K562 (cell line): ENCODE results near the gene LIN7A. TPM values are rescaled to one million over a fixed set of nuclear protein-coding genes. Genes with fewer than 3 reads are reported as not detected.

Source experiments
- ATAC-seq: fragments of 200-7000 bp; cut with Tn5 transposase; 3 replicates; pipeline ENCODE4 v1.9.1; 2020; ENCODE audit warnings: moderate library complexity
- BruUV-seq: library from RNA; stranded (reverse); fragments of 400-500 nt; replicated peaks from 2 replicates; lab custom pipeline; 2021; lab: Mats Ljungman, UMichigan
- CTCF ChIA-PET: fragments of 300-600 bp; formaldehyde crosslinking; extraction: SDS; loops from one replicate; lab custom pipeline; 2021; ENCODE audit warnings: low intra/inter-chr PET ratio; lab: Yijun Ruan, JAX
- POLR2A ChIA-PET: fragments of 300-600, 350-650 bp; sonication (Branson Sonifier 250); formaldehyde crosslinking; extraction: SDS; loops from one replicate; lab custom pipeline; 2021; ENCODE audit warnings: antibody characterized with exemption, inconsistent platforms; lab: Yijun Ruan, JAX
- DNase-seq, 4 experiments: peaks; one replicate each; pipeline versions ENCODE4 v3.0.0 to v3.0.0-alpha.2; 2011 to 2018; ENCODE audit warnings: low spot score in 3 of 4, mixed read lengths in 3 of 4; ENCODE audit errors: extremely low read depth in 1 of 4
- FAIRE-seq: peaks from 2 replicates; lab custom pipeline; 2011; peaks lifted over from hg19 to GRCh38; lab: Jason Lieb, UNC
- H2AFZ ChIP-seq: 2 replicates; pipeline ENCODE4 v1.6.0; 2011; ENCODE audit warnings: low read depth, low read length, control low read depth, inconsistent platforms
- H3K27ac ChIP-seq: fragments of 200-600 bp; 3 replicates; pipeline ENCODE4 v1.8.0; 2011; ENCODE audit warnings: low read depth, mild to moderate bottlenecking, control low read depth, inconsistent platforms, low read length, moderate library complexity, mixed read lengths; ENCODE audit errors: extremely low read depth
- H3K27me3 ChIP-seq, 2 experiments: fragments of 300-600 bp in 1 of 2; 2 replicates in 1 of 2; 3 replicates in 1 of 2; pipeline versions ENCODE4 v1.6.0 to v1.8.0; 2011; ENCODE audit warnings: inconsistent platforms in 2 of 2, low read length in 2 of 2, mild to moderate bottlenecking in 1 of 2, mixed read lengths in 1 of 2, moderate library complexity in 1 of 2; ENCODE audit not compliant: control insufficient read depth in 2 of 2, insufficient read depth in 2 of 2
- H3K36me3 ChIP-seq: fragments of 300-600 bp; 3 replicates; pipeline ENCODE4 v1.8.0; 2011; ENCODE audit warnings: mild to moderate bottlenecking, low read length, inconsistent platforms; ENCODE audit not compliant: control insufficient read depth, insufficient read depth
- H3K4me1 ChIP-seq, 2 experiments: fragments of 200-600 bp in 1 of 2; replicated peaks in 1 of 2; 2 replicates in 1 of 2; 3 replicates in 1 of 2; pipeline versions ENCODE4 v1.5.1 to v1.8.0; 2011; ENCODE audit warnings: inconsistent platforms in 2 of 2, low read length in 2 of 2, mild to moderate bottlenecking in 1 of 2, mixed read lengths in 1 of 2, moderate library complexity in 1 of 2; ENCODE audit not compliant: control insufficient read depth in 2 of 2, insufficient read depth in 2 of 2
- H3K4me2 ChIP-seq: 2 replicates; pipeline ENCODE4 v1.6.1; 2011; ENCODE audit warnings: low read length, control low read depth, inconsistent platforms, mixed read lengths; ENCODE audit not compliant: insufficient read depth
- H3K4me3 ChIP-seq: fragments of 200-600 bp; sonication (generic), shearing (Covaris generic); 2 replicates; pipeline ENCODE4 v1.5.1; 2016; ENCODE audit warnings: control low read depth, inconsistent platforms
- H3K79me2 ChIP-seq: fragments of 200-600 bp; 3 replicates; pipeline ENCODE4 v1.8.0; 2011; ENCODE audit warnings: low read length, inconsistent platforms; ENCODE audit not compliant: control insufficient read depth, insufficient read depth
- H3K9ac ChIP-seq, 2 experiments: 2 replicates each; pipeline versions ENCODE4 v1.6.0 to v1.6.1; 2011; ENCODE audit warnings: low read depth in 2 of 2, low read length in 2 of 2, control low read depth in 1 of 2, inconsistent platforms in 1 of 2, mild to moderate bottlenecking in 1 of 2, mixed read lengths in 1 of 2; ENCODE audit not compliant: insufficient read depth in 1 of 2
- H3K9me1 ChIP-seq: one replicate; pipeline ENCODE4 v1.6.0; 2011; ENCODE audit warnings: inconsistent platforms, mild to moderate bottlenecking, low read length, moderate library complexity; ENCODE audit not compliant: control insufficient read depth, insufficient read depth
- H3K9me3 ChIP-seq: replicated peaks from 2 replicates; pipeline ENCODE4 v1.5.1; 2011; ENCODE audit warnings: low read depth, low read length, inconsistent platforms; ENCODE audit not compliant: control insufficient read depth, insufficient read depth
- H4K20me1 ChIP-seq: replicated peaks from 2 replicates; pipeline ENCODE4 v1.6.1; 2011; ENCODE audit warnings: low read length, inconsistent platforms, mixed read lengths; ENCODE audit not compliant: control insufficient read depth, insufficient read depth
- CXXC5 ChIP-seq: fragments of 250-450 bp; sonication (Bioruptor Pico); IDR thresholded peaks from 2 replicates; pipeline ENCODE4 v1.8.0; 2022; ENCODE audit warnings: inconsistent platforms, mild to moderate bottlenecking, moderate library complexity
- DMBX1 ChIP-seq: fragments of 250-450 bp; sonication (Bioruptor Pico); IDR thresholded peaks from 2 replicates; pipeline ENCODE4 v1.8.0; 2022; ENCODE audit warnings: inconsistent platforms, mild to moderate bottlenecking, moderate library complexity, borderline replicate concordance
- JUN ChIP-seq, 2 experiments: sonication (generic) in 1 of 2; formaldehyde crosslinking in 1 of 2; IDR thresholded peaks; 2 replicates each; pipeline versions ENCODE4 v1.6.1 to v1.8.0; 2012 to 2022; ENCODE audit warnings: borderline replicate concordance in 2 of 2, mild to moderate bottlenecking in 2 of 2, improper control_type of control experiment in 1 of 2, low read depth in 1 of 2, low read length in 1 of 2, missing genetic modification reagents in 1 of 2
- KLF13 ChIP-seq: fragments of 450-650 bp; IDR thresholded peaks from 2 replicates; pipeline ENCODE4 v1.6.1; 2016; ENCODE audit warnings: missing genetic modification characterization, low read depth, mild to moderate bottlenecking, missing compliant biosample characterization, moderate library complexity, borderline replicate concordance
- MTA1 ChIP-seq: fragments of 450-650 bp; IDR thresholded peaks from 2 replicates; pipeline ENCODE4 v1.6.1; 2017; ENCODE audit warnings: borderline replicate concordance
- NBN ChIP-seq: fragments of 450-650 bp; IDR thresholded peaks from 2 replicates; pipeline ENCODE4 v1.6.1; 2016; ENCODE audit warnings: low read depth, mild to moderate bottlenecking
- NFRKB ChIP-seq: fragments of 450-650 bp; IDR thresholded peaks from 2 replicates; pipeline ENCODE4 v1.6.1; 2016; ENCODE audit warnings: low read depth
- NRF1 ChIP-seq, 2 experiments: fragments of 450-650 bp; IDR thresholded peaks in 1 of 2; conservative IDR thresholded peaks in 1 of 2; 2 replicates each; pipeline ENCODE4 v1.6.1; 2014; ENCODE audit warnings: mild to moderate bottlenecking in 2 of 2
- RAD21 ChIP-seq, 2 experiments: fragments of 250-450 bp in 1 of 2; fragments of 450-650 bp in 1 of 2; sonication (Bioruptor Pico) in 1 of 2; formaldehyde crosslinking in 1 of 2; IDR thresholded peaks in 1 of 2; conservative IDR thresholded peaks in 1 of 2; 2 replicates each; pipeline versions ENCODE4 v1.4.0 to v1.8.0; 2020 to 2022; ENCODE audit warnings: mild to moderate bottlenecking in 2 of 2, moderate library complexity in 1 of 2
- TAF7 ChIP-seq: fragments of 450-650 bp; IDR thresholded peaks from 2 replicates; pipeline ENCODE4 v1.6.1; 2016; ENCODE audit warnings: missing genetic modification characterization, missing compliant biosample characterization
- TEAD4 ChIP-seq, 2 experiments: sonication (generic) in 1 of 2; formaldehyde crosslinking in 1 of 2; IDR thresholded peaks; 2 replicates each; pipeline versions ENCODE4 v1.6.1 to v1.8.0; 2012 to 2022; ENCODE audit warnings: borderline replicate concordance in 1 of 2, inconsistent platforms in 1 of 2, low read length in 1 of 2, mild to moderate bottlenecking in 1 of 2, missing genetic modification reagents in 1 of 2
- THRB ChIP-seq: fragments of 450-650 bp; formaldehyde crosslinking; conservative IDR thresholded peaks from 2 replicates; pipeline ENCODE4 v1.4.0; 2022; ENCODE audit warnings: mild to moderate bottlenecking, missing genetic modification characterization
- ZNF3 ChIP-seq: fragments of 250-450 bp; sonication (Bioruptor Pico); IDR thresholded peaks from 2 replicates; pipeline ENCODE4 v1.5.0; 2021; ENCODE audit warnings: mild to moderate bottlenecking, moderate library complexity
- ZNF699 ChIP-seq: fragments of 250-450 bp; sonication (Bioruptor Pico); IDR thresholded peaks from 2 replicates; pipeline ENCODE4 v1.8.0; 2021; ENCODE audit warnings: mild to moderate bottlenecking, moderate library complexity; ENCODE audit not compliant: insufficient replicate concordance
- ZNF740 ChIP-seq, 3 experiments: fragments of 200-800 bp in 1 of 3; sonication (Bioruptor generic) in 1 of 3; sonication (generic) in 1 of 3; formaldehyde crosslinking in 1 of 3; IDR thresholded peaks; 2 replicates each; pipeline versions ENCODE4 v1.6.1 to v1.8.0; 2016 to 2022; ENCODE audit warnings: mild to moderate bottlenecking in 2 of 3, missing compliant biosample characterization in 2 of 3, missing genetic modification characterization in 2 of 3, missing genetic modification reagents in 1 of 3
- ZNF785 ChIP-seq: fragments of 250-450 bp; sonication (Bioruptor Pico); IDR thresholded peaks from 2 replicates; pipeline ENCODE4 v1.4.0; 2020; ENCODE audit warnings: mild to moderate bottlenecking
- WGBS: fragments of 100-300 bp; shearing (Covaris generic); methylation state at CpG from one replicate; pipeline ENCODE4 v1.1.6; 2016; ENCODE audit warnings: low coverage, mixed read lengths; ENCODE audit not compliant: insufficient coverage; ENCODE audit errors: missing lambda C conversion rate; 5-methylcytosine and 5-hydroxymethylcytosine counted together
- in situ Hi-C: fragments of 300-500 bp; cut with MboI; formaldehyde crosslinking; loops from 4 replicates; pipeline ENCODE4 v1.15.0; 2018; ENCODE audit warnings: inconsistent platforms, mixed read lengths
- intact Hi-C: fragments of 100-400 bp; cut with micrococcal nuclease; formaldehyde crosslinking; loops from 2 replicates; pipeline ENCODE4 v1.14.2; 2022
- polyA plus RNA-seq, 8 experiments: library from polyadenylated mRNA; depleted of rRNA in 4 of 8; stranded (reverse) in 5 of 8; unstranded in 3 of 8; fragments of >200 nt; fragmentation: Nextera tagmentation in 2 of 8; fragmentation: Illumina TruSeq in 1 of 8; extraction: Ambion mirVana in 2 of 8; extraction: Trizol in 1 of 8; gene quantifications; 2 replicates each; pipeline versions ENCODE4 v1.2.1 to v1.2.3, GENCODE V29; 2011 to 2014; ENCODE audit warnings: inconsistent platforms in 1 of 8, missing spikeins in 1 of 8
- total RNA-seq, 7 experiments: library from RNA; depleted of rRNA in 6 of 7; stranded (reverse); fragments of >200 nt in 6 of 7; fragmentation: Illumina TruSeq in 2 of 7; extraction: Trizol in 2 of 7; gene quantifications; 2 replicates each; pipeline versions ENCODE4 v1.2.1 to v1.2.3, GENCODE V29; 2011 to 2021; ENCODE audit warnings: low replicate concordance in 1 of 7

LIN7A gene
- total and polyA plus RNA-seq, 9 of the 15 experiments (the other 6 are each of a cell fraction or from before 2014, with no cell fraction given), result not detected

- WGBS, result 0% methylated on average over 2 of the region's 2 CpGs
- no peak for FAIRE-seq
- H3K27me3 ChIP-seq, result no peaks in the 10 kb centered on the region
- no peak for DNase-seq
- H3K27ac ChIP-seq, result no peak overlapping the region
- no peak overlapping the region for H3K4me3 ChIP-seq
- intact Hi-C loops, result no loop called here
- CTCF ChIA-PET, result no interaction called here
- BruUV-seq, result no TSS peak
- H3K36me3 ChIP-seq, result no peaks in the 10 kb centered on the region
- H3K79me2 ChIP-seq, result no peaks in the 10 kb centered on the region
- H3K4me2 ChIP-seq, result no peak overlapping the region
- no peaks in the 10 kb centered on the region for H4K20me1 ChIP-seq
- H3K9ac ChIP-seq, result no peak overlapping the region
- no peak for ATAC-seq
- H3K9me3 ChIP-seq, result no peaks in the 10 kb centered on the region
- in situ Hi-C loops, result no loop called here
- no peaks in the 10 kb centered on the region for H3K4me1 ChIP-seq
- POLR2A ChIA-PET, result no interaction called here
- no peak overlapping the region for H2AFZ ChIP-seq
- no peaks in the 10 kb centered on the region for H3K9me1 ChIP-seq
- TF ChIP-seq ZNF785 (CRISPR knock-in tag), result no peak
- no peak for TF ChIP-seq TAF7 (tag)
- TF ChIP-seq THRB (CRISPR knock-in tag), result no peak
- TF ChIP-seq KLF13 (tag), result no peak
- TF ChIP-seq MTA1, result no peak
- no peak for TF ChIP-seq CXXC5
- no peak for TF ChIP-seq ZNF740 (CRISPR knock-in tag; IDR thresholded peaks at IDR 0.05)
- no peak for TF ChIP-seq ZNF740 (tag; IDR thresholded peaks at IDR 0.05)
- TF ChIP-seq JUN (IDR thresholded peaks at IDR 0.05; ENCODE audit: borderline replicate concordance, low read depth, low read length), result no peak
- no peak for TF ChIP-seq JUN (CRISPR knock-in tag; IDR thresholded peaks at IDR 0.05; ENCODE audit: borderline replicate concordance)
- TF ChIP-seq DMBX1 (CRISPR knock-in tag), result no peak
- no peak for TF ChIP-seq NBN
- TF ChIP-seq NRF1 (conservative IDR thresholded peaks at IDR 0.05 in 1 of 2, IDR thresholded peaks at IDR 0.05 in 1 of 2), result no peak
- TF ChIP-seq RAD21 (CRISPR knock-in tag; conservative IDR thresholded peaks at IDR 0.05 in 1 of 2, IDR thresholded peaks at IDR 0.05 in 1 of 2), result no peak
- no peak for TF ChIP-seq ZNF3 (CRISPR knock-in tag)
- TF ChIP-seq NFRKB, result no peak
- TF ChIP-seq ZNF699 (CRISPR knock-in tag), result no peak
- TF ChIP-seq TEAD4 (IDR thresholded peaks at IDR 0.05; ENCODE audit: low read length), result no peak
- no peak for TF ChIP-seq TEAD4 (CRISPR knock-in tag; IDR thresholded peaks at IDR 0.05; ENCODE audit: borderline replicate concordance)
These were observed 157.0 kb downstream of the LIN7A start for GRCh38 chr12:80780746-80781145.
